Thoracic aorta (tissue), 2 donors: ENCODE measurements around the gene CDH3. TPM values are rescaled to one million over a fixed set of nuclear protein-coding genes. Genes with fewer than 3 reads are reported as not detected.

Source experiments
- ATAC-seq: fragments of 150-250 bp; one replicate; pipeline ENCODE4 v1.8.0; 2017; ENCODE audit warnings: low read depth; ENCODE audit not compliant: insufficient number of reproducible peaks, low FRiP score
- DNase-seq: peaks from one replicate; pipeline ENCODE4 v3.0.0-alpha.2; 2020; ENCODE audit warnings: low spot score
- H3K27ac ChIP-seq, 2 donors: fragments of 200-600 bp; sonication (generic); 1 replicate in 1 of 2; 2 replicates in 1 of 2; pipeline ENCODE4 v1.5.1; 2016; ENCODE audit warnings: mild to moderate bottlenecking in 2 of 2, moderate library complexity in 2 of 2
- H3K27me3 ChIP-seq: fragments of 200-600 bp; sonication (generic); replicated peaks from 2 replicates; pipeline ENCODE4 v1.6.0; 2016; ENCODE audit warnings: mild to moderate bottlenecking; ENCODE audit not compliant: insufficient read depth
- H3K36me3 ChIP-seq: fragments of 200-600 bp; sonication (generic); one replicate; pipeline ENCODE4 v1.5.1; 2016
- H3K4me1 ChIP-seq, 2 donors: fragments of 200-600 bp; sonication (generic); 1 replicate in 1 of 2; 2 replicates in 1 of 2; pipeline versions ENCODE4 v1.5.1 to v1.6.0; 2016; ENCODE audit warnings: low read depth in 2 of 2, mild to moderate bottlenecking in 1 of 2; ENCODE audit not compliant: control insufficient read depth in 1 of 2
- H3K4me3 ChIP-seq: fragments of 200-600 bp; sonication (generic); 2 replicates; pipeline ENCODE4 v1.5.1; 2016; ENCODE audit warnings: mild to moderate bottlenecking
- H3K9me3 ChIP-seq: fragments of 200-600 bp; sonication (generic); 2 replicates; pipeline ENCODE4 v1.5.1; 2016
- CTCF ChIP-seq: fragments of 200-600 bp; sonication (generic); IDR thresholded peaks from one replicate; pipeline ENCODE4 v1.5.1; 2019; ENCODE audit warnings: antibody characterized with exemption
- total RNA-seq, 2 donors: library from RNA; depleted of rRNA; stranded (reverse); fragments of >200 nt; gene quantifications; one replicate each; pipeline versions ENCODE4 v1.1.0 to v1.2.3, GENCODE V29; 2016

CDH3 gene
- total RNA-seq, 2 donors from 2014 or later: not detected

- Histone ChIP-seq H3K27me3 (no peaks in the 10 kb centered on the region), H3K9me3 (no peaks in the 10 kb centered on the region), H3K4me1 (no peaks in the 10 kb centered on the region), H3K4me3 (no peak overlapping the region), H3K36me3 (no peaks in the 10 kb centered on the region), H3K27ac (no peak overlapping the region)
- no peak for DNase-seq
- TF ChIP-seq CTCF: no peak
- no peak for ATAC-seq
These were observed 53.0 kb downstream of the CDH3 start for GRCh38 chr16:68698091-68698490.

GRCh38 chr16:68700120-68700519, 55.0 kb downstream of the CDH3 start:
- no peak overlapping the region for H3K27ac ChIP-seq
- H3K36me3 ChIP-seq: no peaks in the 10 kb centered on the region
- H3K4me1 ChIP-seq: no peaks in the 10 kb centered on the region
- no peak overlapping the region for H3K4me3 ChIP-seq
- no peaks in the 10 kb centered on the region for H3K27me3 ChIP-seq
- H3K9me3 ChIP-seq: no peaks in the 10 kb centered on the region
- no peak for TF ChIP-seq CTCF
- no peak for ATAC-seq
- no peak for DNase-seq

- DNase-seq (no peak), ATAC-seq (no peak)
- Histone ChIP-seq H3K36me3 (no peaks in the 10 kb centered on the region), H3K27ac (no peak overlapping the region), H3K9me3 (no peaks in the 10 kb centered on the region), H3K27me3 (no peaks in the 10 kb centered on the region), H3K4me1 (no peaks in the 10 kb centered on the region), H3K4me3 (no peak overlapping the region)
- no peak for TF ChIP-seq CTCF
These were observed 55.7 kb downstream of the CDH3 start for GRCh38 chr16:68700831-68701230.

- H3K27ac ChIP-seq: no peak overlapping the region
- no peaks in the 10 kb centered on the region for H3K36me3 ChIP-seq
- no peak for DNase-seq
- peak; percentile 26 for TF ChIP-seq CTCF
- no peak overlapping the region for H3K4me3 ChIP-seq
- ATAC-seq: no peak
- no peaks in the 10 kb centered on the region for H3K27me3 ChIP-seq
- no peaks in the 10 kb centered on the region for H3K9me3 ChIP-seq
- H3K4me1 ChIP-seq: no peaks in the 10 kb centered on the region
These were observed 59.2 kb downstream of the CDH3 start for GRCh38 chr16:68704232-68704867.

- Histone ChIP-seq H3K4me3 (no peak overlapping the region), H3K9me3 (no peaks in the 10 kb centered on the region), H3K4me1 (no peaks in the 10 kb centered on the region), H3K27ac (no peak overlapping the region), H3K27me3 (no peaks in the 10 kb centered on the region), H3K36me3 (no peaks in the 10 kb centered on the region)
- no peak for DNase-seq
- no peak for ATAC-seq
- TF ChIP-seq CTCF: no peak
These were observed 62.4 kb downstream of the CDH3 start for GRCh38 chr16:68707340-68708152.
